Measurements from ENCODE around the gene C1orf105. TPM values are rescaled to one million over a fixed set of nuclear protein-coding genes. Genes with fewer than 3 reads are reported as not detected.
"Not testable (repeated sequence)": the region's sequence is repeated elsewhere in the genome, so short reads cannot be mapped to it uniquely, and the experiment has no call there.

C1orf105 gene
- total RNA-seq, 1 experiment from 2014 or later = not detected

DNA sequence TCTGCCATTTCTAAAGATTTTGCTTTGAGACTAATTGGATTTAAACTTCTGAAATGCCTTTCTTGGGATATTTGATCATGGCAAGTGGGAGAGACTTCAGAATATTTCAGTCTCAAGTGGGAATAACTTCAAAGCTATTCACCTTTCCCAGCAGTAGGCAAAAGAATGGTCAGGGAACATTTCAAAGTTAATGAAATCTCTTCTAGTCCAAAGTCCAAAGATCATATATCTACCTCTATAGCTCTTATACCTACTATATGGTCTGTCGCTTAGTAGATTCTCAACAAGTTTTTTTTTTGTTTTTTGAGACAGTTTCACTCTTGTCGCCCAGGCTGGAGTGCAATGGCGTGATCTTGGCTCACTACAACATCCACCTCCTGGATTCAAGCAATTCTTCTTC, 67.9 kb downstream of the C1orf105 start:
- DNase-seq = no peak
- Histone ChIP-seq H3K36me3 (replicated peaks; ENCODE audit: control insufficient read depth, insufficient read depth, low read length) (no peaks in the 10 kb centered on the region), H3K4me3 (ENCODE audit: insufficient read depth, low read depth, low read length) (no peak overlapping the region), H3K27me3 (ENCODE audit: control insufficient read depth, insufficient read depth, low read length) (no peaks in the 10 kb centered on the region; the same call in 1 of the 2 replicates)

DNA sequence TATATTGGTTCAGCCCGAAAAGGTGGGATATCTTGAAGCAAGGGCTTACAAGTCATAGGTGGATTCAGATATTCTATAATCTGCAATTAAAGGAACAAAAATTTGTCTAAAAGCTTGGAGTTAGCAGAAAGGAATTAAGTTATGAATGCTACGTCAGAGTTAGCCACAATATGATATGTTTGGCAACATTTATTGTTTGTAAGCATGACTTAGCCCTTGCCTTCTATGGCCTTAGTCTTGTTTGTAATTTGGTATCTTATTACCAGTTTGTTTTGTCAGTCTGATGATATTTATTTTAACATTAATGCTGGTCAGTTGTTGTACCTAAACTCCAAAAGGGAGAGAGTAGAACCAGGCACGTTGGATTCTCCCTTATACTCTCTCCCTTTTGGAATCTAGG, 69.4 kb downstream of the C1orf105 start:
- no peak for DNase-seq
- no peak overlapping the region for H3K4me3 ChIP-seq (ENCODE audit: insufficient read depth, low read depth, low read length)

DNA sequence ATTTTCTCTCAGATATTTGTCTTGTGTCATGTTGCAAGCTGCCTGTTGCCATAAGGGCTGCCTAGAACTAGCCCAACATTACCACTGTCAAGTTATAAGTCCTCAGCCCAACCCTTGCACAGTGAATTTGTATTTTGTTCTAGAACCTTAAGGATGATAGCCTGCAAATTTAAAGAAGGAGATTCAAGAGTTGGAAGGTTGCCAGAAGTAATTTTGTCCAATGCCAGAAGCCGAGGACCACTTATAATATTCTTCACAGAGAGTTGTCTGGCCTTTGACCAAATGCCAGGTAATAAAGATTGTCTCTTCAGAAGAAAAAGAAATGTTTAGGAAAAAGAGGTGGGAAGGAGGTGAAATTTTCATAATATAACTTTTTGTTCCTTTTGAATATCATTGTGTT, 71.9 kb downstream of the C1orf105 start:
- Histone ChIP-seq H3K4me3 (ENCODE audit: insufficient read depth, low read depth, low read length) (no peak overlapping the region), H3K27me3 (ENCODE audit: control insufficient read depth, insufficient read depth, low read length) (no peaks in the 10 kb centered on the region; the same call in 1 of the 2 replicates), H3K36me3 (replicated peaks; ENCODE audit: control insufficient read depth, insufficient read depth, low read length) (no peaks in the 10 kb centered on the region)
- no peak for DNase-seq

More for the DNA sequence above, 69.4 kb downstream of the C1orf105 start:
- no peaks in the 10 kb centered on the region; the same call in 1 of the 2 replicates for H3K27me3 ChIP-seq (ENCODE audit: control insufficient read depth, insufficient read depth, low read length)
- no peaks in the 10 kb centered on the region for H3K36me3 ChIP-seq (replicated peaks; ENCODE audit: control insufficient read depth, insufficient read depth, low read length)

DNA sequence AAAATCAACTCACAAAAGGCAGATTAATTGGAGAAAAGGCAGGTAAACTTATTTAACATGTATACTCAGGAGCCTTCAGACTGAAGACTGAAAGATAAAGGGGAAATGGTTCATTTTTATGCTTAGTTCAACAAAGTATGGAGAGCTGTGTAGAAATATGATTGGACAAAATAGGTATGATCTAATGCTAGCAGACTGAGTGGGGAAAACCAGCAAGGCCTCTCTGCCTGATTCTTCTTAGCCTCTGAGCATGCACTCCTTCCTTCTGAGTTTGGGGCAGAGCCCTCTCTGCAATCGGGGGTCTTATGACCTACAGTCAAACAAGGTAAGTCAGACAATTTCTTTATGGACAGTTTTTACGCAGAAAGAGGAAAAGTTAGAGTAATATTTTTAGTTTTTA, 73.7 kb downstream of the C1orf105 start:
- Histone ChIP-seq H3K27me3 (ENCODE audit: control insufficient read depth, insufficient read depth, low read length) (no peaks in the 10 kb centered on the region; the same call in 1 of the 2 replicates), H3K36me3 (replicated peaks; ENCODE audit: control insufficient read depth, insufficient read depth, low read length) (no peaks in the 10 kb centered on the region), H3K4me3 (ENCODE audit: insufficient read depth, low read depth, low read length) (no peak overlapping the region)
- DNase-seq = no peak

DNA sequence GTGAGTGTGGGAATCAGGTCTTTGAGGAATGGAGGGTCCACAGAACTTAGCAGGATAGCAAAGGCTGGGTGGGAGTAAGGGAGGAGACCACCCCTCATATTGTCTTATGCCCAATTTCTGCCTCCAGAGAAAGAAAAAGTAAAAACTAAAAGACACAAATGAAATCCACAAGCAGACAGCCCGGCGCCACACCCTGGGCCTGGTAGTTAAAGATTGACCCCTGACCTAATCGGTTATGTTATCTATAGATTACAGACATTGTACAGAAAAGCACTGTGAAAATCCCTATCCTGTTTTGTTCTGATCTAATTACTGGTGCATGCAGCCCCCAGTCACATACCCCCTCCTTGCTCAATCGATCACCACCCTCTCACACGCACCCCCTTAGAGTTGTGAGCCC, 75.6 kb downstream of the C1orf105 start:
- H3K36me3 ChIP-seq (replicated peaks; ENCODE audit: control insufficient read depth, insufficient read depth, low read length); H3K4me3 ChIP-seq (ENCODE audit: insufficient read depth, low read depth, low read length); DNase-seq; H3K27me3 ChIP-seq (ENCODE audit: control insufficient read depth, insufficient read depth, low read length): not testable (repeated sequence)

DNA sequence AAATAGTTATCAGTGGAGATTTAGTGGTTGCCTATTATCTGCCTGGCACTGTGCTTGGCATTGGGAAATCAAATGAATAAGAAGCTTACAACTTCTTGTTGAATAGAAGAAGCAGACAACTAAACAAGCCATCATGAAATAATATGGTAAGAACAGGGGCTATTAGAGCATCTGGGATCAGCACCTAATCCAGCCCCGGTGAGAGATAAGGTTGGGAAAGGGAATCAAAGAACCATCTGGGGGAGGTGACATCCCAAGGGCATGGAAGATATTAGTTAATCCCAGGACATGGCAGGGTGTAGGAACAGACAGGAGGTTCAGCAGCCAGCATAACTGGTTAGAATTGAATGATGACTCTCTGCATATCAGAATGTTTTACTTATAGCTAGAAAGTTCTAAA, 76.2 kb downstream of the C1orf105 start:
- Histone ChIP-seq H3K36me3 (replicated peaks; ENCODE audit: control insufficient read depth, insufficient read depth, low read length) (no peaks in the 10 kb centered on the region), H3K4me3 (ENCODE audit: insufficient read depth, low read depth, low read length) (no peak overlapping the region), H3K27me3 (ENCODE audit: control insufficient read depth, insufficient read depth, low read length) (peaks cover 2% of the 10 kb centered on the region; the same call in 1 of the 2 replicates)
- DNase-seq = no peak

DNA sequence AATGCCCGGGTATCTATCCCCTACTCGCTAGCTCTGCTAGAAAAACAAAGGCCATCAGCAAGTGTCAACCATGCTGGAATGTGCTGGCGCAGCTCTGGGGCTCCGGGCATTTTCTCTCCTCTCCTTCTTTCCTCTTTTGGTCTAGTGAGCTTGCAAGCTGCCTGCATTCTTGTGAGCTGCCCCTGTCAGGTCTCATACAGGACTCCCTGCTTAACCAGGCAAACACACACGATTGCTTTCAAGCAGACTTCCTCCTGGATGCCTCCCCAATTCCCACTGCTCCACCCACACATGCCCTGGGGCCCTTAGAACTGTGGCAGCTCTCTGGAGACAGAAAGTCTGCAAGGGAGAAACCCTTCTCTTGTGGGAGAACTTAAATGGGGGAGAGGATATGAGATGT, 76.7 kb downstream of the C1orf105 start:
- peak; percentile 28 for DNase-seq

DNA sequence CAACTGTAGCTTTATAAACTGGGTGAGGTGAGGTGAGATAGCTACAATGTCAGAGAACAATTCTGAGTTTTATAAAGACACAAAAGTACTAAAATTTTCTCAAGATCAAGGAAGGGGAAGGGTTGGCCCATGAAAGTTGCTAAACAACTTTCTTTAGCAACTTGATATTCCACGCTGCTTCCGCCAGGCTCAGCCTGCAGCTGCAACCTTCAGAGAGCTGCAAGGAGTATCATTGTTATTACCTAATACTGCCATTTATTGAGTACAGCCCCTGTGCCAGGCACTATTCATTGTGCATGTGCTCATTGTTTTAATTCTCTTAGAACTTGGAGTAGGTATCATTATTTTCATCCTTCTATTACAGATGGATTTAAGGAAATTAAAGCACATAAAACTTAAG, 78.4 kb downstream of the C1orf105 start:
- Histone ChIP-seq H3K27me3 (ENCODE audit: control insufficient read depth, insufficient read depth, low read length) (peaks cover 2% of the 10 kb centered on the region; the same call in 1 of the 2 replicates), H3K4me3 (ENCODE audit: insufficient read depth, low read depth, low read length) (no peak overlapping the region), H3K36me3 (replicated peaks; ENCODE audit: control insufficient read depth, insufficient read depth, low read length) (no peaks in the 10 kb centered on the region)
- DNase-seq = no peak

More for the DNA sequence above, 76.7 kb downstream of the C1orf105 start:
- H3K4me3 ChIP-seq (ENCODE audit: insufficient read depth, low read depth, low read length) = no peak overlapping the region
- H3K36me3 ChIP-seq (replicated peaks; ENCODE audit: control insufficient read depth, insufficient read depth, low read length) = no peaks in the 10 kb centered on the region
- peaks cover 2% of the 10 kb centered on the region; the same call in 1 of the 2 replicates for H3K27me3 ChIP-seq (ENCODE audit: control insufficient read depth, insufficient read depth, low read length)

DNA sequence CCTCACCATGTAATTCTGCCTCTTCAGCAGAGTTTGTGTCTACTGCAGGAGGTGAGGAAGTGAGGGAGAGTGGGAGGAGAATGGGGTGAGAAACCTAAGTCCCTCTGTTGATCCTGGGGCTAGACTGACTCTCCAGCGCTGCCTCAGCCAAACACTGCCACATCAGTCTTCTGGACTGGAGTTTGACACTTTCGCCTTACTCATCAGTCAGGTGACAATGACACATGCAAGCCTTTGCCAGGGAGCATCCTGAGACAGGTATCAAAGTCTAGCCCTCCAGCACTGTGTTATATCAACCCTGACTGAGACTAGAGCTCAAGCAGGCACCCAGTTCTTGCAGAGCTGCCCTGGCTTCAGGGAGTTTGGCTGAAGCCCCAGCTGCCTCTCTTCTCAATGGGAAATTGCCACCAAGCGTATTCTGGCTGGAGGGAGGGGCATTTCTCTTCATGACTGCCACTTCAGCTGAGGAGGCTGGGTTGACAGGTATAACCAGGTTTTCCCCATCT, 79.2 kb downstream of the C1orf105 start:
- H3K4me3 ChIP-seq (ENCODE audit: insufficient read depth, low read depth, low read length) = no peak overlapping the region
- H3K36me3 ChIP-seq (replicated peaks; ENCODE audit: control insufficient read depth, insufficient read depth, low read length) = no peaks in the 10 kb centered on the region
- no peak for DNase-seq
- peaks cover 2% of the 10 kb centered on the region; the same call in 1 of the 2 replicates for H3K27me3 ChIP-seq (ENCODE audit: control insufficient read depth, insufficient read depth, low read length)

DNA sequence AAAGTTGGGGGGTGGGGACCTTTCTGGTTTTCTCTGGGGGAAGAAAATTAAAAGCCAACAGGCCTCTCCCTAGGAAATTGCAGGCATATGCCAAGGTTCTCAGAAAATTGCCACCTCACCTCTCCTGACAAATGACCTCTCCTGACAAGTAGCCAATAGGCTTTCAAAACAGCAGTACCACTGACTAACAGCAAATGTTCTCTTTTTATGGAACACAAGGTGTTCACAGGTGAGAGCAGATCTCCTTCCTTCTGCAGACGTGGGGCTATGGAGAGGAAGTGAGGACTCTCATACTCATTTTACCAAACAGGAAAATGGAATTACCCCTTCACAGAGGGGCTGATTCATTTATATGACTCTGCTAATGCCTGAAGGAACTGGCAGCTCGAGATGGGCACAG, 79.7 kb downstream of the C1orf105 start:
- Histone ChIP-seq H3K27me3 (ENCODE audit: control insufficient read depth, insufficient read depth, low read length) (peaks cover 2% of the 10 kb centered on the region; the same call in 1 of the 2 replicates), H3K36me3 (replicated peaks; ENCODE audit: control insufficient read depth, insufficient read depth, low read length) (no peaks in the 10 kb centered on the region), H3K4me3 (ENCODE audit: insufficient read depth, low read depth, low read length) (no peak overlapping the region)
- DNase-seq = no peak

DNA sequence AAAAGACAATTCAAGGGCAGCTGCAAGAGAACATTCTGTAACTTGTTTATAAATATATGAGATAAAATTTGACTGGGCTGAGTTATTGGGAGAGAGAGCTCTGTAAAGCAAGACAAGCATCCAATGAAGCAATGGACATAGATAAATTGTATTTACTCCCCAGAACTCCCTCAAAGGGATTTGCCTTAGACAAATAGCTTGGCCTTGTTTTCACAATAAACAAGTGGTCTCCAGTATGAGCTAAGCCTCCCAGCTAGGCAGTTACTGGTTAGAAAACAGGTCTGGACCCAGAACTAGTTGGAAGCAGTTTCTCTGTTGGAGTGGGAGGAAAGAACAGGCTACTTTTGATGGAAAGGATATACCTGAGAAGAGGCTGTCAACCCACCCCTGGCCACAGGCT, 87.3 kb downstream of the C1orf105 start:
- Histone ChIP-seq H3K4me3 (ENCODE audit: insufficient read depth, low read depth, low read length) (no peak overlapping the region), H3K27me3 (ENCODE audit: control insufficient read depth, insufficient read depth, low read length) (no peaks in the 10 kb centered on the region), H3K36me3 (replicated peaks; ENCODE audit: control insufficient read depth, insufficient read depth, low read length) (no peaks in the 10 kb centered on the region)
- no peak for DNase-seq

DNA sequence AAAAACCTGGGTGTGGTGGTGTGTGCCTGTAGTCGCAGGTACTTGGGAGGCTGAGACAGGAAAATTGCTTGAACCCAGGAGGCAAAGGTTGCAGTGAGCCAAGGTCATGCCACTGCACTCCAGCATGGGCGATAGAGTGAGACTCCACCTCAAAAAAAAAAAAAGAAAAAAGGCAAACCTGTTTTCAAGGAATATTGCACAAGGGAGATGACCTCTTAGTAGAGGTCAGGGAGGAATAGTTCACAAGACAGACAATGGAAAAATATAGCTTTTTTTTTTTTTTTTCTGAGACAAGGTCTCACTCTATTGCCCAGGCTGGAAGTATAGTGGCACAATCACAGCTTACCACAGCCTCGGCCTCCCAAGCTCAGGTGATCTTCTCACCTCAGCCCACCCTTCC, 90.0 kb downstream of the C1orf105 start:
- DNase-seq = no peak
- Histone ChIP-seq H3K4me3 (ENCODE audit: insufficient read depth, low read depth, low read length) (no peak overlapping the region), H3K27me3 (ENCODE audit: control insufficient read depth, insufficient read depth, low read length) (no peaks in the 10 kb centered on the region), H3K36me3 (replicated peaks; ENCODE audit: control insufficient read depth, insufficient read depth, low read length) (no peaks in the 10 kb centered on the region)

DNA sequence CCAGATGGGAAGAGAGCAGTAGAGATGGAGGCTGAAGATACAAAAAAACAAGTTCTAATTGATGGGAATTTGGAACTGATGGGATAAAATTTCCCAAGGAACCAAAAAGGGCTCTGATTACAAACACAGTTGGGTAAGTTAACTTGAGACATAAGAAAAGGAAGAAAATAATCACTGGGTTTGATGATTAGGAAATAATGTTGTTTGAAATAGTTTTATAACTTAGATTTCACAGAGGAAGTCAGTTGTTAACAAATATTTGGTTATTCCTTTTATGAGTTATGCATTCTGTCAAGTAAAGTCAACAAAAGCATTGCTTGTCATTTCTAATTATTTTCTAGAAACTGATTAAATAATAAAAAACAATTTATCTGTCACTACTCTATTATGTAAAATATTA, 92.1 kb downstream of the C1orf105 start:
- Histone ChIP-seq H3K36me3 (replicated peaks; ENCODE audit: control insufficient read depth, insufficient read depth, low read length) (no peaks in the 10 kb centered on the region), H3K27me3 (ENCODE audit: control insufficient read depth, insufficient read depth, low read length) (no peaks in the 10 kb centered on the region), H3K4me3 (ENCODE audit: insufficient read depth, low read depth, low read length) (no peak overlapping the region)
- no peak for DNase-seq

DNA sequence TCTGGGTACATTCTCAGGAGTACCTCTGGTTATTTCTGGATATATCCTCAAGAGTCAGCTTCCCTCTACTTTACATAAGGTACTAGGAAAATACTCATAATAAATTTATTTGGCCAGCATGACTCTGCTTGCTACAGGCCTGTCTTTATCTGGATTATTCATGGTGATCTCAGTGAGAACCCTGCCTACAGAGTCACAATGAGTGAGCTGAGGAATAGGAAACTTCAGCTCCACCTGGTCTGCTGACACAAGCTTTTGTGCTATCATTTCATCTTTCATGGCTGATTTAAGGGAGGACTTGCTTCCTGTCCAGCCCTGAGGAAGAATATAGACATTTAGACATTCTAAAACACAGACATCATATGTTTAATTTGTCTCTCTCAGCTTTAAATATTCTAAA, 93.0 kb downstream of the C1orf105 start:
- H3K4me3 ChIP-seq (ENCODE audit: insufficient read depth, low read depth, low read length) = no peak overlapping the region
- no peaks in the 10 kb centered on the region for H3K36me3 ChIP-seq (replicated peaks; ENCODE audit: control insufficient read depth, insufficient read depth, low read length)
- DNase-seq = no peak
- H3K27me3 ChIP-seq (ENCODE audit: control insufficient read depth, insufficient read depth, low read length) = no peaks in the 10 kb centered on the region

DNA sequence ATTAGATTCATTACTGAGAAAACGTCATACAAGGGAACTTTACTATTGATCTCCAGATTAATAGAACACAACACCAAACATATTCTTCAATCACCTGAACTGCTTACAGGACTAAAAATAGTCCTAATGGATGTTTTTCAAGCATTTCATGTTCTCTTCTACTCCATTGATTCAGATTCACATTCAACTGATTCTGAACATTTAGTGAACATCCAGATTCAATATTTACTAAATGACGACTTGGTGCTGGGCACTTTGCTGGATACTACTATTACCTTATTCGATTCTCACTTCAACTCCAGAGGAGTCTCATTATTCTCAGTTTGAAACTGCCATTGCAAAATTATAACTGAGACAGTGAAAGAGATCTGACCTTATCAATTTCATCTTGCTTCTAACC, 93.6 kb downstream of the C1orf105 start:
- no peak for DNase-seq
- Histone ChIP-seq H3K4me3 (ENCODE audit: insufficient read depth, low read depth, low read length) (no peak overlapping the region), H3K27me3 (ENCODE audit: control insufficient read depth, insufficient read depth, low read length) (no peaks in the 10 kb centered on the region), H3K36me3 (replicated peaks; ENCODE audit: control insufficient read depth, insufficient read depth, low read length) (no peaks in the 10 kb centered on the region)

DNA sequence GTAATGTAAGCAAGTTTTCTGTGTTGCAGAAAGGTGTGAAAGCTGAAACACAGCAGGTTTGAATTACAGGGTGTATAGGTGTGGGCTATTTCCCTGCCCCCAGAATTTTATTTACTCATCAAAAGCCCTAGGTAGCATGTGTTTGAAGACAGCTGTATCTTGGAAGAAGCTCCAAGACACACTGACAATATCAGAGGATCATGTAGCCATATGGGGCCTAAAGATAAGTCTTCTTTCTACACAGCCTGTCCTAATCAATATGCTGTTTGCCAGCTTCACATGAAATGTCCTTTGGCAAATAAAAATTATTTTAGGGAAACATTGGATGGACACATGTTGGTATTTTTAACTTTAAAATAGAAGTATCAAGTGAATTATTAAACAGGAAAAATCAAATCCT, 95.0 kb downstream of the C1orf105 start:
- Histone ChIP-seq H3K27me3 (ENCODE audit: control insufficient read depth, insufficient read depth, low read length) (no peaks in the 10 kb centered on the region), H3K4me3 (ENCODE audit: insufficient read depth, low read depth, low read length) (no peak overlapping the region), H3K36me3 (replicated peaks; ENCODE audit: control insufficient read depth, insufficient read depth, low read length) (no peaks in the 10 kb centered on the region)
- DNase-seq = no peak
